ENCODE data around the gene CCDC50.

DNA sequence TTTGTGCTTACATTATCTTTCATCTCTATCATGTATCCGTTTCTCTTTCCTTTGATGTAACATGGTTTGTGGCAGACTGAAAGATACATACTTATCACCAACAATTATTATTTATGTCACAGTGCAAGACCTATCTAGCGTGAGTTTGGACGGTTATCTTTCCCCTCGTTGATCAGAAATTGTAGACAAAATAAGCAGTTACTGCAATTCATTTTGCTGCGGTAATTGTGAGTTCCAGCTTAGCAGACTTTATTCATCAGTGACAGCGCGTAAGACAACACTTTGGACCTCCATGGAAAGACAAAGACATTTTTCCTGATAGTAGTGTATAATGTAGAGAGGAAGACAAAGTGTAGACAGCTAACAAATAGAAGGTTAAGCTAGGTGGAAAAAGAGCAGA is 52.1 kb downstream of the CCDC50 start:
- TF ChIP-seq POLR2A (IDR thresholded peaks at IDR 0.05), result no peak
- TF ChIP-seq, protein P1, sequence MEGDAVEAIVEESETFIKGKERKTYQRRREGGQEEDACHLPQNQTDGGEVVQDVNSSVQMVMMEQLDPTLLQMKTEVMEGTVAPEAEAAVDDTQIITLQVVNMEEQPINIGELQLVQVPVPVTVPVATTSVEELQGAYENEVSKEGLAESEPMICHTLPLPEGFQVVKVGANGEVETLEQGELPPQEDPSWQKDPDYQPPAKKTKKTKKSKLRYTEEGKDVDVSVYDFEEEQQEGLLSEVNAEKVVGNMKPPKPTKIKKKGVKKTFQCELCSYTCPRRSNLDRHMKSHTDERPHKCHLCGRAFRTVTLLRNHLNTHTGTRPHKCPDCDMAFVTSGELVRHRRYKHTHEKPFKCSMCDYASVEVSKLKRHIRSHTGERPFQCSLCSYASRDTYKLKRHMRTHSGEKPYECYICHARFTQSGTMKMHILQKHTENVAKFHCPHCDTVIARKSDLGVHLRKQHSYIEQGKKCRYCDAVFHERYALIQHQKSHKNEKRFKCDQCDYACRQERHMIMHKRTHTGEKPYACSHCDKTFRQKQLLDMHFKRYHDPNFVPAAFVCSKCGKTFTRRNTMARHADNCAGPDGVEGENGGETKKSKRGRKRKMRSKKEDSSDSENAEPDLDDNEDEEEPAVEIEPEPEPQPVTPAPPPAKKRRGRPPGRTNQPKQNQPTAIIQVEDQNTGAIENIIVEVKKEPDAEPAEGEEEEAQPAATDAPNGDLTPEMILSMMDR (IDR thresholded peaks at IDR 0.05), result no peak
